ENCODE measurements around the gene GPR156.

- TF ChIP-seq, protein P1, sequence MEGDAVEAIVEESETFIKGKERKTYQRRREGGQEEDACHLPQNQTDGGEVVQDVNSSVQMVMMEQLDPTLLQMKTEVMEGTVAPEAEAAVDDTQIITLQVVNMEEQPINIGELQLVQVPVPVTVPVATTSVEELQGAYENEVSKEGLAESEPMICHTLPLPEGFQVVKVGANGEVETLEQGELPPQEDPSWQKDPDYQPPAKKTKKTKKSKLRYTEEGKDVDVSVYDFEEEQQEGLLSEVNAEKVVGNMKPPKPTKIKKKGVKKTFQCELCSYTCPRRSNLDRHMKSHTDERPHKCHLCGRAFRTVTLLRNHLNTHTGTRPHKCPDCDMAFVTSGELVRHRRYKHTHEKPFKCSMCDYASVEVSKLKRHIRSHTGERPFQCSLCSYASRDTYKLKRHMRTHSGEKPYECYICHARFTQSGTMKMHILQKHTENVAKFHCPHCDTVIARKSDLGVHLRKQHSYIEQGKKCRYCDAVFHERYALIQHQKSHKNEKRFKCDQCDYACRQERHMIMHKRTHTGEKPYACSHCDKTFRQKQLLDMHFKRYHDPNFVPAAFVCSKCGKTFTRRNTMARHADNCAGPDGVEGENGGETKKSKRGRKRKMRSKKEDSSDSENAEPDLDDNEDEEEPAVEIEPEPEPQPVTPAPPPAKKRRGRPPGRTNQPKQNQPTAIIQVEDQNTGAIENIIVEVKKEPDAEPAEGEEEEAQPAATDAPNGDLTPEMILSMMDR (IDR thresholded peaks at IDR 0.05): no peak
- no peak for TF ChIP-seq POLR2A (IDR thresholded peaks at IDR 0.05)
These were observed 19.6 kb upstream of the GPR156 start for GRCh38 chr3:120304616-120305015.
